GM12878 (cell line): ENCODE results near the gene KIAA0825. TPM values are rescaled to one million over a fixed set of nuclear protein-coding genes. Genes with fewer than 3 reads are reported as not detected.

Experiments
- ATAC-seq: fragments of 200-7000 bp; cut with Tn5 transposase; 3 replicates; pipeline ENCODE4 v1.9.1; 2020; ENCODE audit warnings: mild to moderate bottlenecking, moderate library complexity
- BruUV-seq: library from RNA; stranded (reverse); fragments of 400-500 nt; replicated peaks from 2 replicates; lab custom pipeline; 2021; lab: Mats Ljungman, UMichigan
- CTCF ChIA-PET: fragments of 300-600 bp; sonication (Branson Sonifier 250); formaldehyde crosslinking; extraction: SDS; loops from one replicate; lab custom pipeline; 2021; ENCODE audit warnings: inconsistent platforms; lab: Yijun Ruan, JAX
- POLR2A ChIA-PET: fragments of 350-600 bp; formaldehyde crosslinking; extraction: SDS; loops from one replicate; lab custom pipeline; 2021; ENCODE audit warnings: inconsistent platforms; lab: Charles Lee
- RAD21 ChIA-PET: fragments of 300-600 bp; sonication (Branson Sonifier 250); formaldehyde crosslinking; loops from one replicate; lab custom pipeline; 2023; ENCODE audit warnings: antibody characterized with exemption; ENCODE audit not compliant: unreplicated experiment; lab: Charles Lee
- SMC1A ChIA-PET: fragments of 300-600 bp; sonication (Branson Sonifier 250); formaldehyde crosslinking; loops from one replicate; lab custom pipeline; 2023; ENCODE audit not compliant: unreplicated experiment, uncharacterized antibody; lab: Charles Lee
- DNase-seq: peaks from one replicate; pipeline ENCODE4 v3.0.0-alpha.2; 2011; ENCODE audit warnings: low read depth, low spot score
- FAIRE-seq: peaks from 3 replicates; lab custom pipeline; 2011; peaks lifted over from hg19 to GRCh38; lab: Jason Lieb, UNC
- H2AFZ ChIP-seq: 2 replicates; pipeline ENCODE4 v1.6.0; 2011; ENCODE audit warnings: low read depth, low read length, control low read depth; ENCODE audit not compliant: control insufficient read depth
- H3K27ac ChIP-seq: 2 replicates; pipeline ENCODE4 v1.5.1; 2011; ENCODE audit warnings: control low read depth; ENCODE audit not compliant: control insufficient read depth, insufficient read depth
- H3K27me3 ChIP-seq, 2 experiments: replicated peaks in 1 of 2; 2 replicates each; pipeline versions ENCODE4 v1.6.0 to v1.6.1; 2011; ENCODE audit warnings: low read length in 1 of 2; ENCODE audit not compliant: control insufficient read depth in 2 of 2, insufficient read depth in 2 of 2
- H3K36me3 ChIP-seq, 2 experiments: 2 replicates each; pipeline ENCODE4 v1.5.1; 2011; ENCODE audit warnings: low read length in 1 of 2; ENCODE audit not compliant: control insufficient read depth in 2 of 2, insufficient read depth in 2 of 2
- H3K4me1 ChIP-seq: 2 replicates; pipeline ENCODE4 v1.6.1; 2011; ENCODE audit warnings: mild to moderate bottlenecking, low read length, moderate library complexity, mixed read lengths; ENCODE audit not compliant: control insufficient read depth, insufficient read depth
- H3K4me2 ChIP-seq: 2 replicates; pipeline ENCODE4 v1.6.0; 2011; ENCODE audit warnings: control low read depth; ENCODE audit not compliant: control insufficient read depth, insufficient read depth
- H3K4me3 ChIP-seq: fragments of 200-600 bp; sonication (generic); 2 replicates; pipeline ENCODE4 v1.5.1; 2016
- H3K79me2 ChIP-seq: 2 replicates; pipeline ENCODE4 v1.6.0; 2011; ENCODE audit warnings: low read length; ENCODE audit not compliant: control insufficient read depth, insufficient read depth
- H3K9ac ChIP-seq: 2 replicates; pipeline ENCODE4 v1.8.0; 2011; ENCODE audit warnings: low read length, control low read depth, mixed read lengths; ENCODE audit not compliant: control insufficient read depth, insufficient read depth
- H3K9me3 ChIP-seq: replicated peaks from 3 replicates; pipeline ENCODE4 v1.5.1; 2011; ENCODE audit warnings: mild to moderate bottlenecking, low read length; ENCODE audit not compliant: control insufficient read depth, insufficient read depth
- H4K20me1 ChIP-seq: 2 replicates; pipeline ENCODE4 v1.6.0; 2011; ENCODE audit not compliant: control insufficient read depth, insufficient read depth
- BCLAF1 ChIP-seq: fragments of 450-650 bp; IDR thresholded peaks from 2 replicates; pipeline ENCODE4 v1.6.1; 2017; ENCODE audit warnings: antibody characterized with exemption, mild to moderate bottlenecking, moderate library complexity
- CBFB ChIP-seq: IDR thresholded peaks from 2 replicates; pipeline ENCODE4 v1.6.1; 2016; ENCODE audit warnings: antibody characterized with exemption, low read depth
- CHD4 ChIP-seq: fragments of 200-600 bp; sonication (generic); IDR thresholded peaks from 2 replicates; pipeline ENCODE4 v1.6.1; 2016; ENCODE audit warnings: mild to moderate bottlenecking
- EED ChIP-seq: sonication (generic); IDR thresholded peaks from 2 replicates; pipeline ENCODE4 v1.6.1; 2016; ENCODE audit warnings: antibody characterized with exemption, low read depth
- ESRRA ChIP-seq: IDR thresholded peaks from 2 replicates; pipeline ENCODE4 v1.6.1; 2012; ENCODE audit warnings: mild to moderate bottlenecking, low read length, improper control_type of control experiment
- EZH2 ChIP-seq: IDR thresholded peaks from 2 replicates; pipeline ENCODE4 v1.6.1; 2012; ENCODE audit warnings: low read depth, mild to moderate bottlenecking, control low read depth, inconsistent platforms, low read length, borderline replicate concordance; ENCODE audit not compliant: control insufficient read depth
- IRF4 ChIP-seq: IDR thresholded peaks from 2 replicates; pipeline ENCODE4 v1.6.1; 2011; ENCODE audit warnings: low read depth, low read length
- IRF5 ChIP-seq: fragments of 450-650 bp; IDR thresholded peaks from 2 replicates; pipeline ENCODE4 v1.6.1; 2017; ENCODE audit warnings: borderline replicate concordance
- JUNB ChIP-seq: IDR thresholded peaks from 2 replicates; pipeline ENCODE4 v1.6.1; 2016; ENCODE audit warnings: antibody characterized with exemption, mild to moderate bottlenecking
- KLF5 ChIP-seq: fragments of 450-650 bp; IDR thresholded peaks from 2 replicates; pipeline ENCODE4 v1.6.1; 2014; ENCODE audit warnings: mild to moderate bottlenecking; ENCODE audit not compliant: partially characterized antibody
- MXI1 ChIP-seq: fragments of 150-350 bp; IDR thresholded peaks from 2 replicates; pipeline ENCODE4 v1.6.1; 2011; ENCODE audit warnings: low read depth, mild to moderate bottlenecking, inconsistent platforms, low read length, improper control_type of control experiment
- PAX5 ChIP-seq: IDR thresholded peaks from 2 replicates; pipeline ENCODE4 v1.6.1; 2011; ENCODE audit warnings: low read depth, low read length, borderline replicate concordance
- RAD21 ChIP-seq: IDR thresholded peaks from 2 replicates; pipeline ENCODE4 v1.6.1; 2011; ENCODE audit warnings: mild to moderate bottlenecking, low read depth, low read length, moderate library complexity; ENCODE audit not compliant: insufficient read depth
- RUNX3 ChIP-seq: IDR thresholded peaks from 2 replicates; pipeline ENCODE4 v1.6.1; 2012; ENCODE audit warnings: low read length, inconsistent platforms
- ZNF207 ChIP-seq: fragments of 450-650 bp; IDR thresholded peaks from 2 replicates; pipeline ENCODE4 v1.6.1; 2014; ENCODE audit warnings: antibody characterized with exemption, mild to moderate bottlenecking, borderline replicate concordance
- ZNF217 ChIP-seq: fragments of 450-650 bp; IDR thresholded peaks from 2 replicates; pipeline ENCODE4 v1.6.1; 2017; ENCODE audit warnings: antibody characterized with exemption, mild to moderate bottlenecking
- WGBS: methylation state at CpG from one replicate; pipeline ENCODE4 v1.1.6; 2016; ENCODE audit warnings: low lambda C conversion rate; ENCODE audit not compliant: insufficient replicate concordance, insufficient coverage; ENCODE audit errors: missing lambda C conversion rate; 5-methylcytosine and 5-hydroxymethylcytosine counted together
- in situ Hi-C: fragments of 300-500 bp; cut with MboI; formaldehyde crosslinking; loops from 9 replicates; pipeline ENCODE4 v1.14.3; 2018; ENCODE audit warnings: mixed read lengths
- intact Hi-C: fragments of 100-400 bp; cut with micrococcal nuclease; formaldehyde crosslinking; loops from one replicate; pipeline ENCODE4 v1.14.2; 2022; ENCODE audit not compliant: unreplicated experiment
- polyA plus RNA-seq, 11 experiments: library from polyadenylated mRNA; depleted of rRNA in 4 of 11; unstranded in 6 of 11; stranded (reverse) in 5 of 11; fragments of >200 nt; fragmentation: Nextera tagmentation in 4 of 11; fragmentation: Illumina TruSeq in 1 of 11; extraction: Ambion mirVana in 4 of 11; extraction: Trizol in 1 of 11; gene quantifications; 1 replicate in 1 of 11; 2 replicates in 10 of 11; pipeline versions ENCODE4 v1.2.1 to v1.2.3, GENCODE V29; 2011 to 2016; ENCODE audit warnings: inconsistent platforms in 2 of 11, missing spikeins in 2 of 11, low read depth in 1 of 11
- total RNA-seq, 4 experiments: library from RNA; depleted of rRNA in 3 of 4; stranded (reverse); fragments of >200 nt in 3 of 4; fragmentation: Illumina TruSeq in 1 of 4; extraction: Trizol in 1 of 4; gene quantifications; 2 replicates each; pipeline versions ENCODE4 v1.2.1 to v1.2.3, GENCODE V29; 2013 to 2021

The KIAA0825 gene
- total and polyA plus RNA-seq, 10 of the 15 experiments (the other 5 are each of a cell fraction or from before 2014, with no cell fraction given) = 0.55 to 1.9 (median 1.5) TPM

DNA sequence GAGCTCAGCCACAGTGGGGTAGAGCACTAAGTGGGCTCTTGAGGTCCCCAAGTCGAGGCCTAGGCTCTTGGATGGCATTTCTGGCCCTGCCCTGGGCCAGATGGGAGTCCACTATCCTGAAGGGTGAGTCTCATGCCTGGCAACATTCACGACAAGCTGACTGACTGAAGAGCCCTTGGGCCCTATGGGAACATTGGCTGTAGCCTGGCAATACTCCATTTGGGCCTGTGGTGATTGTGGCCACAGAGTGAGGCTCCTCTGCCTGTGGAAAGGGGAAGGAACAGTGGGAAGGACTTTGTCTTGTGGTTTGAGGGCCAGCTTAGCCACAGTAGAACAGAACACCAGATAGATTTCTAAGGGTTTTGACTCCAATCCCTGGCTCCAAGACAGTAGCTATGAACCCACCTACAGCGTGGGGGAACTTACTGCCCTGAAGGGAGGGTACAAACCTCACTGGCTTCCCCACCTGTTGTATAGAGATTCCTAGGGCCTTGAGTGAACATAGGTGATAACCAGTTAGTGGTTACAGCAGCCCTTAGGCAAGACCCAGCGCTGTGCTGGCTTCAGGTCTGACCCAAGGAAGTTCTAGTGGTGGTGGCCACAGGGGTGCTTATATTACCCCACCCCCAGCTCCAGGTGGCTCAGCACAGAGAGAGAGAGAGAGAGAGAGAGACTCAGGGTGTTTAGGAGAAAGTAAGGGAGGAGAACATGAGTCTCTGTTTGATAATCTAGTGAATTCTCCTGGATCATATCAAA lies 72.4 kb downstream of the KIAA0825 start:
- POLR2A ChIA-PET = interaction anchor here (0.6 kb wide), 1 partner anchor 289 kb away, joined by 4 read pairs; no protein-coding TSS in a partner anchor
- RAD21 ChIA-PET = no interaction called here
- no peak for FAIRE-seq

More for the DNA sequence above, 72.4 kb downstream of the KIAA0825 start:
- H3K79me2 ChIP-seq = no peaks in the 10 kb centered on the region
- no TSS peak for BruUV-seq
- CTCF ChIA-PET = interaction anchor here (1.0 kb wide), 1 partner anchor 21 kb away, joined by 3 read pairs; no protein-coding TSS in a partner anchor
- intact Hi-C loops = no loop called here
- no peaks in the 10 kb centered on the region for H3K4me1 ChIP-seq
- no peak overlapping the region for H3K27ac ChIP-seq
- TF ChIP-seq IRF5 (no peak), ESRRA (no peak), ZNF217 (no peak), CHD4 (no peak), EED (no peak), PAX5 (no peak), KLF5 (no peak), MXI1 (no peak), RAD21 (no peak), ZNF207 (no peak), CBFB (no peak), RUNX3 (no peak), EZH2 (no peak), JUNB (no peak), BCLAF1 (no peak), IRF4 (no peak)
- SMC1A ChIA-PET = interaction anchor here (0.7 kb wide), 1 partner anchor 8 kb away, joined by 4 read pairs; no protein-coding TSS in a partner anchor
- no peaks in the 10 kb centered on the region for H4K20me1 ChIP-seq
- H3K9ac ChIP-seq = no peak overlapping the region
- in situ Hi-C loops = no loop called here
- no peak for DNase-seq
- ATAC-seq = no peak
- WGBS = 17% methylated on average over 4 of the region's 4 CpGs
- no peaks in the 10 kb centered on the region; the same call in 2 of the 3 replicates for H3K9me3 ChIP-seq
- no peaks in the 10 kb centered on the region for H3K27me3 ChIP-seq
- H3K4me2 ChIP-seq = no peak overlapping the region
- no peak overlapping the region for H3K4me3 ChIP-seq
- H3K36me3 ChIP-seq = no peaks in the 10 kb centered on the region
- no peak overlapping the region for H2AFZ ChIP-seq
